Thymus (tissue), 11 donors: Measurements from ENCODE around the gene MAN2A2. TPM values are rescaled to one million over a fixed set of nuclear protein-coding genes. Genes with fewer than 3 reads are reported as not detected.
"Not testable (repeated sequence)": the region's sequence is repeated elsewhere in the genome, so short reads cannot be mapped to it uniquely, and the experiment has no call there.

ENCODE experiments used
- DNase-seq, 9 donors: peaks; one replicate each; pipeline ENCODE4 v3.0.0-alpha.2; 2013; ENCODE audit warnings: low spot score in 9 of 9, low read depth in 6 of 9, missing footprints in 1 of 9
- H3K27ac ChIP-seq, 2 donors: one replicate each; pipeline ENCODE4 v1.5.1; 2013; ENCODE audit warnings: control low read depth in 1 of 2, low read depth in 1 of 2, low read length in 1 of 2, mild to moderate bottlenecking in 1 of 2, moderate library complexity in 1 of 2
- H3K27me3 ChIP-seq, 2 donors: one replicate each; pipeline ENCODE4 v1.5.1; 2013; ENCODE audit warnings: low read length in 1 of 2; ENCODE audit not compliant: control insufficient read depth in 2 of 2, insufficient read depth in 1 of 2
- H3K36me3 ChIP-seq, 2 donors: one replicate each; pipeline ENCODE4 v1.5.1; 2013; ENCODE audit warnings: low read length in 1 of 2, mild to moderate bottlenecking in 1 of 2, moderate library complexity in 1 of 2; ENCODE audit not compliant: control insufficient read depth in 2 of 2, insufficient read depth in 2 of 2
- H3K4me1 ChIP-seq, 2 donors: one replicate each; pipeline ENCODE4 v1.5.1; 2013; ENCODE audit warnings: low read length in 2 of 2; ENCODE audit not compliant: control insufficient read depth in 2 of 2, insufficient read depth in 2 of 2
- H3K4me3 ChIP-seq, 2 donors: one replicate each; pipeline ENCODE4 v1.5.1; 2013; ENCODE audit warnings: low read length in 2 of 2, control low read depth in 1 of 2, mild to moderate bottlenecking in 1 of 2
- H3K9me3 ChIP-seq, 2 donors: one replicate each; pipeline ENCODE4 v1.5.1; 2013; ENCODE audit warnings: low read length in 1 of 2, mild to moderate bottlenecking in 1 of 2; ENCODE audit not compliant: control insufficient read depth in 2 of 2, insufficient read depth in 1 of 2
- whole genome bisulfite sequencing: extraction: QIAGEN DNeasy Blood & Tissue Kit; methylation state at CpG from one replicate; pipeline ENCODE4 v1.1.7; 2013; 5-methylcytosine and 5-hydroxymethylcytosine counted together
- polyA plus RNA-seq: library from polyadenylated mRNA; stranded (reverse); fragments of 200-250 nt; gene quantifications from one replicate; pipeline ENCODE4 v1.2.3, GENCODE V29; 2013
- total RNA-seq: library from RNA; stranded (reverse); fragments of 120-200 nt; gene quantifications from one replicate; pipeline ENCODE4 v1.2.4, GENCODE V29; 2013
- donor health status: healthy.

The MAN2A2 gene
- total and polyA plus RNA-seq, 2 donors, result 8.3 to 46.5 TPM

- H3K4me3 ChIP-seq, result no peak overlapping the region
- H3K9me3 ChIP-seq, result no peaks in the 10 kb centered on the region
- no peak for DNase-seq
- peaks cover 0 to 2% of the 10 kb centered on the region in 2 donors for H3K27me3 ChIP-seq
- H3K27ac ChIP-seq, result no peak overlapping the region
- WGBS, result 95% methylated on average over 28 of the region's 28 CpGs
- H3K4me1 ChIP-seq, result peaks cover 7 to 15% of the 10 kb centered on the region in 2 donors
- H3K36me3 ChIP-seq, result peaks cover 47% of the 10 kb centered on the region in 2 donors
Observed at GRCh38 chr15:90905306-90906180, 2.4 kb downstream of the MAN2A2 start.

GRCh38 chr15:90906181-90906849, 3.2 kb downstream of the MAN2A2 start:
- Histone ChIP-seq H3K4me3 (no peak overlapping the region), H3K27me3 (peaks cover 0 to 2% of the 10 kb centered on the region in 2 donors), H3K36me3 (peaks cover 54 to 55% of the 10 kb centered on the region in 2 donors), H3K4me1 (peaks cover 7 to 15% of the 10 kb centered on the region in 2 donors), H3K9me3 (no peaks in the 10 kb centered on the region), H3K27ac (no peak overlapping the region)
- 98% methylated on average over 11 of the region's 11 CpGs for WGBS
- no peak for DNase-seq

DNA sequence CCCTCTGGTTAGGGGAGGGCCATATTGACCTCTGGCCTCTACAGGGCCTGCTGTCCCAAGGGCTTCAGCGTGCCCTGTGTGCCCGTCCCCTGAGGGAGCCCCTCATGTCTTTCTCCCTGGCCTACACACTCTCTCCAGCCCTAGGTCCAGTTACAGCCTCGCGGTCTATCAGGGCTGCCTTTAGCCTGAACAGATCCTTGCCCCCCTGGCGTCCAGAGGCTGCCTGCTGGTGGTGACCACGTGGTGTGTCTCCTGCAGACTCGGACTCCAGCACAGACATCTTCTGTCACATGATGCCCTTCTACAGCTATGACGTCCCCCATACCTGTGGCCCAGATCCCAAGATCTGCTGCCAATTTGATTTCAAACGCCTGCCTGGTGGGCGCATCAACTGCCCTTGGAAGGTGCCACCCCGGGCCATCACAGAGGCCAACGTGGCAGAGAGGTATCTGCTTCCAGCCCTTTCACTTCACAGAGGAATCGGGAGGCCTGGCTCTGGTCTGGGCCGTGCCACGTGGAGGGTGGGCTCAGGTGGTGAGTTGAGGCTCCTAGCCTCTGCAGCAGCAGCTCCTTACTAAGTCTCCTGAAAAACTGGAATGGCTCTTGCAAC, 4.1 kb downstream of the MAN2A2 start:
- 88% methylated on average over 15 of the region's 15 CpGs for WGBS
- H3K27me3 ChIP-seq, result peaks cover 0 to 2% of the 10 kb centered on the region in 2 donors
- DNase-seq, result no peak
- peaks cover 7 to 10% of the 10 kb centered on the region in 2 donors for H3K4me1 ChIP-seq
- H3K36me3 ChIP-seq, result peaks cover 59 to 63% of the 10 kb centered on the region in 2 donors
- H3K9me3 ChIP-seq, result no peaks in the 10 kb centered on the region
- no peak overlapping the region for H3K4me3 ChIP-seq
- H3K27ac ChIP-seq, result no peak overlapping the region

DNA sequence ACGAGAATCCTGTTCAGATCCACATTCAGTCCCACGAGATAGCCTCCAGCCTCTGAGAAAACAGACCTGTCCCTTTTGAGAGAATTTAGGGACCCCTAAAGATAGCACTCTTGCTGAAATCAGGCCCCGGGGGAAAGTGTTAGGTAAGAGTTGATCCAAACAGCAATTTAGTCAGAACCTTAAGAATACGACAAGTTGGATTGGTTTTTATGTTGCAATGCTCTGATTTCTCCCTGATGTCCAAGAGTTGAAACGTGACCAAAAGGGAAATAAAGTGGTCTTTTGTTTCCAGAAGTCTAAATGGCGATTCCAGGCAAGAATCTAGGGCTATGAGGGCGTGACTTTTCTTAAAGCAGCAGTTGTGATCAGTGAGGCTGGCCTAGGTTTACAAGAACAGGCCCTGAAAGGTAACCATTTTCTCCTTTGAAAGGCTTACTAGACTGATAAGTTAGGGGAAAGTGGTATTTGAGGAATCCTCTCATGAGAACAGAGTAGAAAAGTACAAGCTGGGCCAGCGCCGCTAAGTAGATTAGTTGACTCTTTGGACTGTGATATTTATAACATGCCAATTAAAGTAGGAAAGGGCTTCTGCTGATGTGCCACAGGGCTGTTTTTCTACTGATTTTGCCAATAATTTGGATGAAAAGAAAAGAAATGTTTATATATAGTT, 4.9 kb downstream of the MAN2A2 start:
- peaks cover 66 to 71% of the 10 kb centered on the region in 2 donors for H3K36me3 ChIP-seq
- peaks cover 0 to 2% of the 10 kb centered on the region in 2 donors for H3K27me3 ChIP-seq
- no peak overlapping the region for H3K27ac ChIP-seq
- peaks cover 7 to 9% of the 10 kb centered on the region in 2 donors for H3K4me1 ChIP-seq
- DNase-seq, result no peak
- WGBS, result 97% methylated on average over 9 of the region's 9 CpGs
- H3K4me3 ChIP-seq, result no peak overlapping the region
- no peaks in the 10 kb centered on the region for H3K9me3 ChIP-seq

GRCh38 chr15:90909449-90909848, 6.3 kb downstream of the MAN2A2 start:
- H3K4me3 ChIP-seq, H3K9me3 ChIP-seq, H3K4me1 ChIP-seq, H3K27me3 ChIP-seq, H3K27ac ChIP-seq, DNase-seq: not testable (repeated sequence)
- H3K36me3 ChIP-seq, result peaks cover 80 to 83% of the 10 kb centered on the region in 2 donors
- WGBS, result 98% methylated on average over 11 of the region's 11 CpGs

DNA sequence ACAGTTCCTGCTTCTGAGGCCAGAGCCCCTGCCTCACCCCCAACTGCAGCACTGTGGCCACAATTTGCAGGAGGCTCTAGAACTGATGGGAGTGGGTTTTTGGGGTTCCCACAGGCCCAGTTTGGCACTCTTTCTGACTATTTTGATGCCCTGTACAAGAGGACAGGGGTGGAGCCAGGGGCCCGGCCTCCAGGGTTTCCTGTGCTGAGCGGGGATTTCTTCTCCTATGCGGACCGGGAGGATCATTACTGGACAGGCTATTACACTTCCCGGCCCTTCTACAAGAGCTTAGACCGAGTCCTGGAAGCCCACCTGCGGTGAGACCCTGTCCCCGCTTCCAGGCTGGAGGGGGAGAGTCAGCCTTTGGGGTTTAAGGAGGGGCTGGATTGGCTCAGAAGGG, 6.9 kb downstream of the MAN2A2 start:
- Histone ChIP-seq H3K9me3 (no peaks in the 10 kb centered on the region), H3K27me3 (no peaks in the 10 kb centered on the region), H3K4me3 (no peak overlapping the region), H3K27ac (no peak overlapping the region), H3K4me1 (peaks cover 0 to 8% of the 10 kb centered on the region in 2 donors), H3K36me3 (peaks cover 82 to 83% of the 10 kb centered on the region in 2 donors)
- no peak for DNase-seq
- WGBS, result 97% methylated on average over 8 of the region's 8 CpGs

GRCh38 chr15:90910441-90911301, 7.6 kb downstream of the MAN2A2 start:
- H3K36me3 ChIP-seq, result peaks cover 77 to 81% of the 10 kb centered on the region in 2 donors
- H3K27ac ChIP-seq, result no peak overlapping the region
- no peak for DNase-seq
- H3K4me3 ChIP-seq, result no peak overlapping the region
- peaks cover 0 to 15% of the 10 kb centered on the region in 2 donors for H3K4me1 ChIP-seq
- no peaks in the 10 kb centered on the region for H3K27me3 ChIP-seq
- H3K9me3 ChIP-seq, result no peaks in the 10 kb centered on the region
- WGBS, result 96% methylated on average over 24 of the region's 24 CpGs

GRCh38 chr15:90911302-90911623, 8.2 kb downstream of the MAN2A2 start:
- Histone ChIP-seq H3K9me3 (no peaks in the 10 kb centered on the region), H3K36me3 (peaks cover 77 to 78% of the 10 kb centered on the region in 2 donors), H3K4me1 (peaks cover 3 to 21% of the 10 kb centered on the region in 2 donors), H3K27ac (no peak overlapping the region), H3K4me3 (no peak overlapping the region), H3K27me3 (no peaks in the 10 kb centered on the region)
- DNase-seq, result no peak
- 95% methylated on average over 19 of the region's 19 CpGs for WGBS
